OCI-LY7 (cell line): ENCODE results near the gene ITK. TPM values are rescaled to one million over a fixed set of nuclear protein-coding genes. Genes with fewer than 3 reads are reported as not detected.
A peak's percentile ranks its signal among the peaks of the same experiment; 100 is the strongest.

ENCODE experiments used
- BruUV-seq: library from RNA; stranded (reverse); fragments of 400-500 nt; replicated peaks from 2 replicates; lab custom pipeline; 2021; lab: Mats Ljungman, UMichigan
- CTCF ChIA-PET: fragments of 300-600 bp; sonication (Branson Sonifier 250); formaldehyde crosslinking; loops from one replicate; lab custom pipeline; 2022; ENCODE audit warnings: antibody characterized with exemption; ENCODE audit not compliant: unreplicated experiment; lab: Charles Lee
- POLR2A ChIA-PET: fragments of 300-600 bp; sonication (Branson Sonifier 250); formaldehyde crosslinking; loops from one replicate; lab custom pipeline; 2022; ENCODE audit warnings: antibody characterized with exemption; lab: Charles Lee
- DNase-seq: peaks from one replicate; pipeline ENCODE4 v3.0.0-alpha.2; 2015; ENCODE audit warnings: low spot score
- H2AFZ ChIP-seq: fragments of 200-600 bp; sonication (generic), shearing (Covaris generic); 2 replicates; pipeline ENCODE4 v1.6.1; 2014; ENCODE audit warnings: mild to moderate bottlenecking, antibody characterized with exemption, low read length, moderate library complexity
- H3K27ac ChIP-seq: fragments of 200-600 bp; sonication (generic); 2 replicates; pipeline ENCODE4 v1.5.1; 2014; ENCODE audit warnings: mixed run types, low read depth, mild to moderate bottlenecking, moderate library complexity, low read length, inconsistent platforms; ENCODE audit not compliant: poor library complexity, severe bottlenecking
- H3K36me3 ChIP-seq: fragments of 200-600 bp; sonication (generic); 2 replicates; pipeline ENCODE4 v1.6.1; 2014; ENCODE audit warnings: mild to moderate bottlenecking, antibody characterized with exemption, low read length, moderate library complexity, mixed read lengths; ENCODE audit not compliant: insufficient read depth
- H3K4me1 ChIP-seq: fragments of 200-600 bp; sonication (generic); 2 replicates; pipeline ENCODE4 v1.5.1; 2014; ENCODE audit warnings: mild to moderate bottlenecking, low read length; ENCODE audit not compliant: insufficient read depth, poor library complexity, severe bottlenecking
- H3K4me2 ChIP-seq: fragments of 200-600 bp; sonication (generic); 2 replicates; pipeline ENCODE4 v1.6.1; 2014; ENCODE audit warnings: mild to moderate bottlenecking, low read length
- H3K4me3 ChIP-seq: fragments of 200-600 bp; sonication (generic); 2 replicates; pipeline ENCODE4 v1.5.1; 2014; ENCODE audit warnings: mild to moderate bottlenecking, low read depth, low read length; ENCODE audit not compliant: poor library complexity, severe bottlenecking
- H3K79me2 ChIP-seq: fragments of 200-600 bp; sonication (generic); 2 replicates; pipeline ENCODE4 v1.6.1; 2016; ENCODE audit warnings: low read depth, mild to moderate bottlenecking, low read length, moderate library complexity, mixed read lengths; ENCODE audit not compliant: insufficient read depth
- H3K9me2 ChIP-seq: fragments of 200-600 bp; sonication (generic); 2 replicates; pipeline ENCODE4 v1.6.1; 2016; ENCODE audit warnings: mild to moderate bottlenecking, low read length, mixed read lengths; ENCODE audit not compliant: insufficient read depth
- H3K9me3 ChIP-seq: fragments of 200-600 bp; sonication (generic); 2 replicates; pipeline ENCODE4 v1.6.1; 2014; ENCODE audit warnings: mild to moderate bottlenecking, mixed run types, low read length, mixed read lengths
- H4K20me1 ChIP-seq: fragments of 200-600 bp; sonication (generic); 2 replicates; pipeline ENCODE4 v1.6.1; 2014; ENCODE audit warnings: mild to moderate bottlenecking, antibody characterized with exemption, low read length, moderate library complexity, mixed read lengths; ENCODE audit not compliant: insufficient read depth
- EZH2phosphoT487 ChIP-seq: fragments of 200-600 bp; sonication (generic); IDR thresholded peaks from 2 replicates; pipeline ENCODE4 v1.6.1; 2018; ENCODE audit warnings: low read depth, borderline replicate concordance, mild to moderate bottlenecking, mixed run types, antibody characterized with exemption, low read length, moderate library complexity, mixed read lengths
- intact Hi-C: fragments of 100-400 bp; cut with micrococcal nuclease; formaldehyde crosslinking; loops from one replicate; pipeline ENCODE4 v1.10.0; 2022; ENCODE audit not compliant: unreplicated experiment
- total RNA-seq, 2 experiments: library from RNA; depleted of rRNA in 1 of 2; stranded (reverse); fragments of >200 nt in 1 of 2; shearing (Covaris generic) in 1 of 2; gene quantifications; 2 replicates each; pipeline ENCODE4 v1.2.3, GENCODE V29; 2014 to 2022
- TF ChIP-seq, protein P1 (sequence below): fragments of 200-600 bp; sonication (generic); conservative IDR thresholded peaks from 2 replicates; pipeline ENCODE4 v1.5.1; 2014; ENCODE audit warnings: mild to moderate bottlenecking, antibody characterized with exemption, low read length, moderate library complexity, mixed read lengths

ITK gene
- total RNA-seq, 2 experiments from 2014 or later = not detected

DNA sequence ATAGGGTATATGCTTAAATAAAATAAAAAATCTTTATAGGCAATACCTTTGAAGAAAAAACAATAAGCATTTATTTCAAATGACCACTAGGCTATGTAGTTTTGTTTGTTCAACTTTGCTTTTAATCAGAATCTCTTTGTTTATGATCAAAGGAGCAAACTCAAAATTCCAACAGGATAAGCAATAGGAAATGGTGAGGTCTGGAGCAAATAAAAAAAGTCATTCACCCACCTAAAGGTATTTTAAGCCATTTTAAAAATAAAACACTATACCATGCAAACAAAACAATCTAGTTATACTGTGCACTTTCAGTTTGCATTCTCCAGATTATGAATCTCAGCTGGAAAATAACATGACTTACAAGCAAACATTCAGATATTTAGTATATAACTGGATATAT, 50.0 kb downstream of the ITK start:
- ChIA-PET POLR2A (interaction anchor here (0.8 kb wide), 1 partner anchor 47 kb away, joined by 5 read pairs; no protein-coding TSS in a partner anchor), CTCF (no interaction called here)
- Histone ChIP-seq H3K4me1 (no peaks in the 10 kb centered on the region), H3K4me2 (no peak overlapping the region), H3K9me3 (no peaks in the 10 kb centered on the region), H3K36me3 (no peaks in the 10 kb centered on the region), H3K79me2 (no peaks in the 10 kb centered on the region), H4K20me1 (no peaks in the 10 kb centered on the region), H3K4me3 (no peak overlapping the region), H2AFZ (no peak overlapping the region), H3K27ac (no peak overlapping the region), H3K9me2 (no peaks in the 10 kb centered on the region)
- intact Hi-C loops = loop anchor here (2.0 kb wide), 1 partner anchor 44 kb away; no protein-coding TSS in a partner anchor
- TF ChIP-seq EZH2phosphoT487 = no peak
- TF ChIP-seq, protein P1, sequence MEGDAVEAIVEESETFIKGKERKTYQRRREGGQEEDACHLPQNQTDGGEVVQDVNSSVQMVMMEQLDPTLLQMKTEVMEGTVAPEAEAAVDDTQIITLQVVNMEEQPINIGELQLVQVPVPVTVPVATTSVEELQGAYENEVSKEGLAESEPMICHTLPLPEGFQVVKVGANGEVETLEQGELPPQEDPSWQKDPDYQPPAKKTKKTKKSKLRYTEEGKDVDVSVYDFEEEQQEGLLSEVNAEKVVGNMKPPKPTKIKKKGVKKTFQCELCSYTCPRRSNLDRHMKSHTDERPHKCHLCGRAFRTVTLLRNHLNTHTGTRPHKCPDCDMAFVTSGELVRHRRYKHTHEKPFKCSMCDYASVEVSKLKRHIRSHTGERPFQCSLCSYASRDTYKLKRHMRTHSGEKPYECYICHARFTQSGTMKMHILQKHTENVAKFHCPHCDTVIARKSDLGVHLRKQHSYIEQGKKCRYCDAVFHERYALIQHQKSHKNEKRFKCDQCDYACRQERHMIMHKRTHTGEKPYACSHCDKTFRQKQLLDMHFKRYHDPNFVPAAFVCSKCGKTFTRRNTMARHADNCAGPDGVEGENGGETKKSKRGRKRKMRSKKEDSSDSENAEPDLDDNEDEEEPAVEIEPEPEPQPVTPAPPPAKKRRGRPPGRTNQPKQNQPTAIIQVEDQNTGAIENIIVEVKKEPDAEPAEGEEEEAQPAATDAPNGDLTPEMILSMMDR = 0 out of 2 replicates have a peak, but pooled peaks have one; percentile 16
- BruUV-seq = no TSS peak
- DNase-seq = no peak

DNA sequence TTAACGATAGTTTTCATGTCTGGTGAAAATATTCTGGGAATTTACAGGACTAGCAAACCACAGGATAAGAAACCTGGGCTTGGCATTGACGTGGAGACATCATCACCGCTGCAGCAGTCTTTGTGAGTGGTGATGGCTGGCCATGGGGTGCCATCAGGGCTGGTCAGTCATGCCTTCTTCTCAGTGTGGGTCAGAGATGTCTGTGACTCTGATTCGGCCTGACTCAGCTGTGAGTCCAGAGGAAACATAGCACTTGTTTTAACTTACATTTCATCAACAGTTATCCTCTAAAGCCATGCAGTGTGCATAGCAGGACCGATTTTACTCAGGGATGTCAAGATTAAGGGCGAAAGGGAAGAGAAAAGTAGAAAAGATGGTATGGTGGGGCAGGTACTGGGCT, 52.1 kb downstream of the ITK start:
- Histone ChIP-seq H3K9me3 (no peaks in the 10 kb centered on the region), H3K4me2 (no peak overlapping the region), H3K27ac (no peak overlapping the region), H2AFZ (no peak overlapping the region), H3K9me2 (no peaks in the 10 kb centered on the region), H3K4me3 (no peak overlapping the region), H3K79me2 (no peaks in the 10 kb centered on the region), H3K4me1 (no peaks in the 10 kb centered on the region), H4K20me1 (no peaks in the 10 kb centered on the region), H3K36me3 (no peaks in the 10 kb centered on the region)
- TF ChIP-seq, protein P1 = no peak
- TF ChIP-seq EZH2phosphoT487 = no peak
- no TSS peak for BruUV-seq
- CTCF ChIA-PET = no interaction called here
- DNase-seq = no peak
- intact Hi-C loops = no loop called here
- POLR2A ChIA-PET = no interaction called here

DNA sequence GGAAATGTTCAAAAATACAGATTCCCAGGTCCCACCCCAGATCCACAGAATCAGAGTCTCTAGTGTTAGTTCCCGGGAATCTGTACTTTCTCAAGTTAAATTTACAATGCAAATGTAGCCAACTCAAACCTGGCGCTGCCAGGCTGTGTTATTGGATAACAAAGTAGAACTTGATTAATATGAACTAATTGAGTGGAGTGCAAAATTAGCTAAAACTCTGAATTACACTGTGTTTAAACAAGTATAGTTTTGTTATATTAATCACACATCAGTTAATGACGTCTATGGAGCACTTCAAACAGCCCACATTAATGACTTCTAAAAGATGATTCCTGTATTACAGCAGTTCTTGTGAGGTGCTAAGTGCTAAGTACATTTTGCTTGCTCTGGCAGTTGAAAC, 52.9 kb downstream of the ITK start:
- TF ChIP-seq, protein P1 = no peak
- H3K9me2 ChIP-seq = no peaks in the 10 kb centered on the region
- H3K79me2 ChIP-seq = no peaks in the 10 kb centered on the region
- no peak overlapping the region for H3K4me2 ChIP-seq
- CTCF ChIA-PET = no interaction called here
- DNase-seq = no peak
- H3K36me3 ChIP-seq = no peaks in the 10 kb centered on the region
- BruUV-seq = no TSS peak
- H2AFZ ChIP-seq = no peak overlapping the region
- H4K20me1 ChIP-seq = no peaks in the 10 kb centered on the region
- no peaks in the 10 kb centered on the region for H3K9me3 ChIP-seq
- H3K4me1 ChIP-seq = no peaks in the 10 kb centered on the region
- POLR2A ChIA-PET = no interaction called here
- H3K4me3 ChIP-seq = no peak overlapping the region
- intact Hi-C loops = no loop called here
- no peak overlapping the region for H3K27ac ChIP-seq
